ENCODE data around the gene PPM1L. TPM values are rescaled to one million over a fixed set of nuclear protein-coding genes. Genes with fewer than 3 reads are reported as not detected.

Gene PPM1L
- total and polyA plus RNA-seq, 2 of the 13 experiments (the other 11 are each of a cell fraction or from before 2014, with no cell fraction given): 0.22 to 1.4 TPM

GRCh38 chr3:160931474-160931873 is 175.4 kb downstream of the PPM1L start:
- no peak for FAIRE-seq
- in situ Hi-C loops (cut with HindIII; ENCODE audit: extremely low pct_ligation_motif_present, low pct_unique_long_range_greater_than_20kb): loop anchor here (10.0 kb wide), 1 partner anchor 227 kb away; no protein-coding TSS in a partner anchor

DNA sequence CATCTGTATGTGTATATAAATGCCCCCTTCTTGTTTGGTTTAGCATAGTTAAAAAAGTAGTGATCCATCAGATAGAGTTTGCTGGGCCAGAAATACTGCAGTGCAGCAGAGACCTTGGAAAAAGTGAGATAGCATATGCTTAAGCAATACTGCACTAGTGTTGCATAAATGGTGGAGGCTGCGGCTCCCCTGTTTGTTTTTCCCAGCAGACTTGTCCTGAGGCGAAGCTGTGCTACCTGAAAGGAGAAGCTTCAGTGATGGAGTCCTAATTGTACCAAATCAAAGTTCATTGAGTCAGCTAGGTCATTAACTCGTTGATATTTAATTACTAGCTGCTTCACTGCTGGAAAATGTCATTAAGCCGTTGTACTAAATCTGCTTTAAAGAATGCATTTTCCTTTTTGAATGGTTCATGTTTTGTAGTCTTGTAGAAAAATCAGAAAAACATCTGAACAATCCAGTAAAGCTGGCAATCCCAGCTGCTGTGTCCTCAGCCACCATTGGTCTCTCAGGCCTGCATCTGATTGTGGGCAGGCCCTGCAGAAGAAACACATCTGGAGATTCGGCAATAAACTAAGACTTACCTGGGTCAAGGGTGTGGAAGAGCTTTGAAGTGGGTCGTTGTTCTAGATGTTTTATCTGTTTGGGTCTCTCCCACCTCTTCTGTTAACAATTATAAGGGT is 179.5 kb downstream of the PPM1L start:
- Histone ChIP-seq H3K27me3 (ENCODE audit: control insufficient read depth in 1 of 2, insufficient read depth in 2 of 2, low read length in 2 of 2) (no peaks in the 10 kb centered on the region), H4K20me1 (ENCODE audit: insufficient read depth, low read length) (no peaks in the 10 kb centered on the region), H3K4me2 (ENCODE audit: low read depth, low read length) (peak overlapping the region; percentile 15), H3K9me3 (ENCODE audit: low read length) (no peaks in the 10 kb centered on the region), H3K4me1 (ENCODE audit: insufficient read depth, low read length) (peaks cover 10% of the 10 kb centered on the region), H3K27ac (ENCODE audit: extremely low read length, insufficient read depth, low read length) (no peak overlapping the region), H2AFZ (ENCODE audit: low read length) (peak overlapping the region; percentile 69), H3K79me2 (ENCODE audit: insufficient read depth, low read length) (no peaks in the 10 kb centered on the region), H3K36me3 (replicated peaks in 1 of 2; ENCODE audit: control insufficient read depth in 1 of 2, insufficient read depth in 2 of 2, low read length in 2 of 2) (no peaks in the 10 kb centered on the region), H3K9ac (ENCODE audit: insufficient read depth, low read depth, low read length) (no peak overlapping the region), H3K4me3 (replicated peaks in 1 of 3; ENCODE audit: insufficient read depth in 1 of 3, low read depth in 2 of 3, low read length in 3 of 3) (no peak overlapping the region)
- CTCF ChIA-PET (ENCODE audit: low intra/inter-chr PET ratio, low total read pairs): no interaction called here
- POLR2A ChIA-PET: interaction anchor here (0.8 kb wide), 1 partner anchor 180 kb away, joined by 3 read pairs; the partner anchor contains the start of gene PPM1L
- intact Hi-C loops (cut with micrococcal nuclease; ENCODE audit: unreplicated experiment): no loop called here
- peak; percentile 43 for DNase-seq (ENCODE audit: low spot score)
- ATAC-seq: peak; percentile 94
- in situ Hi-C loops (cut with HindIII; ENCODE audit: extremely low pct_ligation_motif_present, low pct_unique_long_range_greater_than_20kb): loop anchor here (10.0 kb wide), 1 partner anchor 231 kb away; no protein-coding TSS in a partner anchor
- BruUV-seq (replicated peaks): no TSS peak
- peak; percentile 72 for FAIRE-seq
- WGBS (ENCODE audit: low lambda C conversion rate): 9% methylated on average over 6 of the region's 6 CpGs
- no peak for TF ChIP-seq NR2C2 (CRISPR knock-in tag; IDR thresholded peaks at IDR 0.05; ENCODE audit: borderline replicate concordance)
- TF ChIP-seq ZNF430 (CRISPR knock-in tag; IDR thresholded peaks at IDR 0.05): no peak
- no peak for TF ChIP-seq PTBP1 (IDR thresholded peaks at IDR 0.05; ENCODE audit: low read depth, low read length, poor library complexity, severe bottlenecking)
- 0 out of 2 replicates have a peak, but pooled peaks have one; percentile 58 for TF ChIP-seq ZNF264 (CRISPR knock-in tag; IDR thresholded peaks at IDR 0.05)
- 0 out of 2 replicates have a peak, but pooled peaks have one; percentile 46 for TF ChIP-seq ZNF124 (CRISPR knock-in tag; IDR thresholded peaks at IDR 0.05)
- no peak for TF ChIP-seq ZBTB2 (CRISPR knock-in tag; IDR thresholded peaks at IDR 0.05; ENCODE audit: low read depth)
- TF ChIP-seq ZNF720 (CRISPR knock-in tag; IDR thresholded peaks at IDR 0.05): no peak
- TF ChIP-seq HDAC1 (CRISPR knock-in tag; IDR thresholded peaks at IDR 0.05): 0 out of 2 replicates have a peak, but pooled peaks have one; percentile 30
- TF ChIP-seq FOXA1 (IDR thresholded peaks at IDR 0.05): no peak
- peak; percentile 58; the same call in 1 of the 2 replicates for TF ChIP-seq FOXA1 (CRISPR knock-in tag; IDR thresholded peaks at IDR 0.05)

More at GRCh38 chr3:160931474-160931873, 175.4 kb downstream of the PPM1L start:
- intact Hi-C loops (cut with micrococcal nuclease; ENCODE audit: unreplicated experiment): no loop called here
- Histone ChIP-seq H3K9me3 (ENCODE audit: low read length) (no peaks in the 10 kb centered on the region), H3K27ac (ENCODE audit: extremely low read length, insufficient read depth, low read length) (no peak overlapping the region), H3K9ac (ENCODE audit: insufficient read depth, low read depth, low read length) (no peak overlapping the region), H2AFZ (ENCODE audit: low read length) (no peak overlapping the region), H3K36me3 (replicated peaks in 1 of 2; ENCODE audit: control insufficient read depth in 1 of 2, insufficient read depth in 2 of 2, low read length in 2 of 2) (no peaks in the 10 kb centered on the region), H3K79me2 (ENCODE audit: insufficient read depth, low read length) (no peaks in the 10 kb centered on the region), H3K27me3 (ENCODE audit: control insufficient read depth in 1 of 2, insufficient read depth in 2 of 2, low read length in 2 of 2) (no peaks in the 10 kb centered on the region), H3K4me1 (ENCODE audit: insufficient read depth, low read length) (peaks cover 10% of the 10 kb centered on the region), H4K20me1 (ENCODE audit: insufficient read depth, low read length) (no peaks in the 10 kb centered on the region), H3K4me2 (ENCODE audit: low read depth, low read length) (no peak overlapping the region), H3K4me3 (replicated peaks in 1 of 3; ENCODE audit: insufficient read depth in 1 of 3, low read depth in 2 of 3, low read length in 3 of 3) (no peak overlapping the region)
- CTCF ChIA-PET (ENCODE audit: low intra/inter-chr PET ratio, low total read pairs): no interaction called here
- TF ChIP-seq ZNF670 (CRISPR knock-in tag; IDR thresholded peaks at IDR 0.05; ENCODE audit: borderline replicate concordance): no peak
- no peak for TF ChIP-seq ZNF253 (CRISPR knock-in tag; IDR thresholded peaks at IDR 0.05; ENCODE audit: borderline replicate concordance)
- TF ChIP-seq AHR (CRISPR knock-in tag; IDR thresholded peaks at IDR 0.05): no peak
- no peak for TF ChIP-seq RBM39 (IDR thresholded peaks at IDR 0.05; ENCODE audit: low read depth, low read length, poor library complexity, severe bottlenecking)
- TF ChIP-seq, protein P1, sequence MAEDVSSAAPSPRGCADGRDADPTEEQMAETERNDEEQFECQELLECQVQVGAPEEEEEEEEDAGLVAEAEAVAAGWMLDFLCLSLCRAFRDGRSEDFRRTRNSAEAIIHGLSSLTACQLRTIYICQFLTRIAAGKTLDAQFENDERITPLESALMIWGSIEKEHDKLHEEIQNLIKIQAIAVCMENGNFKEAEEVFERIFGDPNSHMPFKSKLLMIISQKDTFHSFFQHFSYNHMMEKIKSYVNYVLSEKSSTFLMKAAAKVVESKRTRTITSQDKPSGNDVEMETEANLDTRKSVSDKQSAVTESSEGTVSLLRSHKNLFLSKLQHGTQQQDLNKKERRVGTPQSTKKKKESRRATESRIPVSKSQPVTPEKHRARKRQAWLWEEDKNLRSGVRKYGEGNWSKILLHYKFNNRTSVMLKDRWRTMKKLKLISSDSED (CRISPR knock-in tag; IDR thresholded peaks at IDR 0.05): no peak
- no peak for TF ChIP-seq SPEN (CRISPR knock-in tag; IDR thresholded peaks at IDR 0.05; ENCODE audit: low read depth)
- TF ChIP-seq ZFP1 (CRISPR knock-in tag; IDR thresholded peaks at IDR 0.05): no peak
- no peak for TF ChIP-seq KDM5A (IDR thresholded peaks at IDR 0.05; ENCODE audit: borderline replicate concordance, low read length)
- no peak for DNase-seq (ENCODE audit: low spot score)
- POLR2A ChIA-PET: no interaction called here
- no peak for ATAC-seq
- no TSS peak for BruUV-seq (replicated peaks)

Measured in HepG2 (cell line).